ENCODE results near the gene RUNX1.

RUNX1 gene

GRCh38 chr21:35021546-35021945, 27.6 kb downstream of the RUNX1 start:
- no peak for TF ChIP-seq CTCF (IDR thresholded peaks at IDR 0.05; ENCODE audit: control insufficient read depth, insufficient read depth, low read depth, low read length, missing control alignments)
- H3K4me3 ChIP-seq (ENCODE audit: control insufficient read depth, low read depth, low read length) = no peak overlapping the region
- no peak for DNase-seq (ENCODE audit: low read depth)

DNA sequence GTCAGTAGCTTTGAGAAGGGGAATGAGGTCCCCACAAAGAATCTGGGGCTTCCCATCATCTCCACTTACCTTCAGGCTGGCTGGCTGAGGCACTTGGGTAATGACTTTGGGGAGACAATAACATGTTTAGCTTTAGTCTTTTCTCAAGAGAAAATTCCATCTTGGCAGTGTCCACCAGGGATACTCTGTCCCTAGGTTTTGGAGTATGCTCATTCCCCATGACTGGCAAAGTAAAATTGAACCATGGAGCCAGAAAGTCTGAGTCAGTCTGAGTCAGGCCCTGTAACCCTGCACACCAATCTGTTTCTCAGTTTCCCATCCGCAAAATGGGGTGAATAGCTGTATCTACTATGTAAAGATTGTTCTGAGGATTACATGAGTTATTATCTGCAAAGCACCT, 28.2 kb downstream of the RUNX1 start:
- no peak overlapping the region for H3K4me3 ChIP-seq (ENCODE audit: control insufficient read depth, low read depth, low read length)
- no peak for TF ChIP-seq CTCF (IDR thresholded peaks at IDR 0.05; ENCODE audit: control insufficient read depth, insufficient read depth, low read depth, low read length, missing control alignments)
- no peak for DNase-seq (ENCODE audit: low read depth)

GRCh38 chr21:35020436-35020835, 28.7 kb downstream of the RUNX1 start:
- TF ChIP-seq CTCF (IDR thresholded peaks at IDR 0.05; ENCODE audit: control insufficient read depth, insufficient read depth, low read depth, low read length, missing control alignments) = no peak
- H3K4me3 ChIP-seq (ENCODE audit: control insufficient read depth, low read depth, low read length) = no peak overlapping the region
- no peak for DNase-seq (ENCODE audit: low read depth)

GRCh38 chr21:35019631-35020032, 29.5 kb downstream of the RUNX1 start:
- TF ChIP-seq CTCF (IDR thresholded peaks at IDR 0.05; ENCODE audit: control insufficient read depth, insufficient read depth, low read depth, low read length, missing control alignments) = no peak
- H3K4me3 ChIP-seq (ENCODE audit: control insufficient read depth, low read depth, low read length) = no peak overlapping the region
- no peak for DNase-seq (ENCODE audit: low read depth)

- no peak for DNase-seq (ENCODE audit: low read depth)
- H3K4me3 ChIP-seq (ENCODE audit: control insufficient read depth, low read depth, low read length) = no peak overlapping the region
- no peak for TF ChIP-seq CTCF (IDR thresholded peaks at IDR 0.05; ENCODE audit: control insufficient read depth, insufficient read depth, low read depth, low read length, missing control alignments)
Observed at GRCh38 chr21:35017256-35017655, 31.8 kb downstream of the RUNX1 start.

GRCh38 chr21:35016517-35017188, 32.4 kb downstream of the RUNX1 start:
- no peak for DNase-seq (ENCODE audit: low read depth)
- no peak for TF ChIP-seq CTCF (IDR thresholded peaks at IDR 0.05; ENCODE audit: control insufficient read depth, insufficient read depth, low read depth, low read length, missing control alignments)
- H3K4me3 ChIP-seq (ENCODE audit: control insufficient read depth, low read depth, low read length) = no peak overlapping the region

Measured in AG09309 (cell line).